Fibroblast of gingiva (primary cell): ENCODE data around the gene CACNA2D4.

ENCODE experiments used
- DNase-seq: peaks from one replicate; pipeline ENCODE4 v3.0.0-alpha.2; 2011; ENCODE audit warnings: low read depth

Gene CACNA2D4

DNA sequence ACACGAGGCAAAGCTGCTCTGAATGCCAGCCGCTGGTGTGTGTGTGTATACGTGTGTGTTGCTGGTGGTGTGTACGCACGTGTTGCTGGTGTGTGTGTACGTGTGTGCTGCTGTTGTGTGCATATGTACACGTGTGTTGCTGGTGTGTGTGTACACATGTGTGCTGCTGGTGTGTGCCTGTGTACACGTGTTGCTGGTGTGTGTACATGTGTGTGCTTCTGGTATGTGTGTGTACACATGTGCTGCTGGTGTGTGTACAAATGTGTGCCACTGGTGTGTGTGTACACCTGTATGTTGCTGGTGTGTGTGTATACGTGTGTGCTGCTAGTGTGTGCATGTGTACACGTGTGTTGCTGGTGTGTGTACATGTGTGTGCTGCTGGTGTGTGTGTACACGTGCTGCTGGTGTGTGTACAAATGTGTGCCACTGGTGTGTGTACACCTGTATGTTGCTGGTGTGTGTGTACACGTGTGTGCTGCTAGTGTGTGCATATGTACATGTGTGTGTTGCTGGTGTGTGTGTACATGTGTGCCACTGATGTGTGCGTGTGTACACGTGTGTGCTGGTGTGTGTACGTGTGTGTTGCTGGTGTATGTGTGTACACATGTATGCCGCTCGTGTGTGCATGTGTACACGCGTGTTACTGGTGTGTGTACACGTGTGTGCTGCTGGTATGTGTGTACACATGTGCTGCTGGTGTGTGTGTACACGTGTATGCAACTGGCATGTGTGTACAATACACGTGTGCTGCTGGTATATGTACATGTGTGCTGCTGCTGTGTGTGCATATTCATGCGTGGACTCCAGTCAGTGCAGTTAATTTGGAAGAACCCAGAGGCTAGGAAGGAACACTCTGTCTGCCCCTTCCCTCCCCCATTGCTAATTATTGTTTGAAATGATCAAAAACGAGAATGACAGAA, 47.2 kb downstream of the CACNA2D4 start:
- no peak for DNase-seq

GRCh38 chr12:1870086-1870485, 48.4 kb downstream of the CACNA2D4 start:
- no peak for DNase-seq

DNA sequence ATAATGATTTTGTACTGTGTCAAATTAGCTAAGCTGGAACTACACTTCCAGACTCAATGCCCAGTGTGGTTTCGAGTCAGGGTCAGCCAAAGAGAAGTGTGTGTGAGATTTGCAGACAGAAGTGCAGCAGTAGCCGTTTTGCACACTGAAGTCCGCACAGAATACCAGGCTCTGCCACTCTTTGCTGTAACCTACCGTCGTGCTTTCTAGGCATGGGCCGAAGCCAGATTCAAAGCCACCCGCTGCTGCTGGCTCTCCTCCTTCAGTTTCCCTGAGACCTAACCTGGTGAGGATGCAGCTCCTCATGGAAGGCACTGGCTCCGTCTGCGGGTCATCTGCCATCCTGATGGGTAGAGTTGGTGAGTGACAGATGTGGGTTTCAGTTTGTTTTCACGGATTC, 49.3 kb downstream of the CACNA2D4 start:
- DNase-seq: no peak

DNA sequence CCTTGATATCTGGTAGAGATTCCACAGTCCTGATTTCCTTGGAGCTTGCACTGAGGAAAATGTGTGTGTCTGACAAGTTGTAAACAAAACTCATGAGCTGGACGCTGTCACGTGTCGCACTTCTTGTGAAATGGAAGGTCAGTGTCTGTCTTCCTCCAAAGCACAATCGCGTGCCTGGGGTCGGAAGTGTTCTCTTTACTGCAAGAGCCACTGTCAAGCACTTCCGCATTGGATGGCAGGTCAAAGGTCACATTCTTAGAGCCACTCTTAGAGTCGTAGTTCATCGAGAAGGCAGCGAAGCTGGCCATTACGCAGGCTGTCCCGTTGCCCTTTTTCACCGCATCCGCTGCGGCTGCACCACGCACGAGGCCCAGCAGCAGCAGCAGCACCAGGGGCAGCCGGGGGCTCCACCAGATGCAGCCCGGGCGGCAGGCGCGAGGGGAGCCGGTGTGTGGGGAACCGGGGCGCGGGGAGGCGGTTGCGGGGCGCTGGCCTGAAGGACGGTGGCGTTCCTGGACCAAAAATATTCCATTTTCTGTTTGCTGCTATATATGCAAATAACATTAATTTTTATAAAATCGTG, 53.1 kb downstream of the CACNA2D4 start:
- DNase-seq: no peak

DNA sequence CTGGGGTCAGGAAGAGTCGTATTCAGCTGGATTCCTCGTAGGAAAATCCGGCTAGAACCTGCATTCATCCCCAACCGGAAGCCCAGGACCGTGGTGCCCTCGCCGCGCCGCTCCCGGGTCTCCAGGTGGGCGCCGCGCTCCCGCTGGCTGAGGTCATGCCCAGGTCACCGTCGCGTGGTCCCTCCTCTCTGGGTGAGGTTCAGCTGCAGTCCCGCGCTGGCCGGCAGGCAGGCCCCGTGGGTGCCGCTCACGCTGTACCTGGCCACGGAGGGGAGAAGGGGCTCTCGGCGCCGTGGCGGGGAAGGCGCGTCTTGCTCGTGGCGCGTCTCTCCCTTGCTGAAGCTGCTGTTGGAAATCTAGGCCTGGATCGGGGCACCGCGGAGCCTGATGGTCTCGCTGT, 53.6 kb downstream of the CACNA2D4 start:
- DNase-seq: no peak

DNA sequence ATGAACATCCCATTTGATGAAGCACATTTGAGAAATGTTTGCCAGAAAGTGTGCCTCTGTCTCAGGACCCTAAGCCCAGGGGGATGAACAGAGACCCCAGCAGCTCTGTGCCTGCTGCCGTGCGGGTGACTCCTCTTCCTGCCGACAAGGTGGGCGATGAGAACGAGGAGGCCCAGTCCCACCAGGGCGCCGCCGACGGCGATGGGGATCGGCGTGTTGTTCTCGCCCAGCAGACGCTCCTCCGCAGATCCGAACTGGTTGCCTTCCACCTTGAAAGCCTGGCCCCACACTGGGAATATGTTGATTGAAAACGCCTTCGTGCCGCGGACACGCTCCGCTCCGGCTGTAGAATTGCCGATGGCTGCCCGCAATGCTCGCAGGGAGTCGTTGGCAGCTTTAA, 54.0 kb downstream of the CACNA2D4 start:
- DNase-seq: no peak

GRCh38 chr12:1863823-1864222, 54.6 kb downstream of the CACNA2D4 start:
- DNase-seq: no peak

DNA sequence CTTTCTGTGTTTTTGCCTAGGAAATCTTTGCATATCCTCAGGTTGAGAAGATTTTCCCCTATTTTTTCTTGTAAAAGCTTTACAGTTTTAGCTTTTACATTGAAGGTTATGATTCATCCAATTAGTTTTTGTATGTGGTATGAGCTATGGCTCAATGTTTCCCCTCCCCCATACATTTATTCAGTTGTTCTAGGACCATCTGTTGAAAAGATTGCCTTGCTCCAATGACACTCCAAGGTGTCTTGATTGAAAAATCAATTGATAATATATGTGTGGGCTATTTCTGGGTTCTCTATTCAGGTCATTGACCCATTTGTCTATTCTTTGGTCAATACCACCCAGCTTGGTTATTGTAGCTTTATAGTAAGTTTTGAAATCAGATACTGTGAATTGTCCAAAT, 55.5 kb downstream of the CACNA2D4 start:
- DNase-seq: no peak

- no peak for DNase-seq
Measured at GRCh38 chr12:1859643-1860042, 58.8 kb downstream of the CACNA2D4 start.

DNA sequence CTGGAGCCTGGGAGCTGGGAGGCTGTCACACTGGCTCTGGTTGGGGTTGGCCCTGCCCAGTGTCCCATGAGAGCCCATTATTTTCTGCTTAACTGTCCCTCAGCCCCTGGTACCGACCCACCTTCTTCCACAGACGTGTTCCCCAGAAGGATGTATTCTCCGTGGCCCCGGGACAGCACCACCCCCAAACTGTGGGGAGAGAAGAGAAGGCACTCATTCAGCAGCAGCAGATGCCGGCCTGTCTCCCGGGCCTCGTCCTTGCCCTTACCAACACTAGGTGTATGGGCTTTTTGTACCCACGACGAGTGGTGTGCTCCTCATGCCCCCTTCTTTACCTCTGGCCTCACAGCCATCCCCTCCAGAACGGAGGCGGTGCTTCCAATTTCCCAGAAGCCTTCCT, 60.0 kb downstream of the CACNA2D4 start:
- DNase-seq: no peak

DNA sequence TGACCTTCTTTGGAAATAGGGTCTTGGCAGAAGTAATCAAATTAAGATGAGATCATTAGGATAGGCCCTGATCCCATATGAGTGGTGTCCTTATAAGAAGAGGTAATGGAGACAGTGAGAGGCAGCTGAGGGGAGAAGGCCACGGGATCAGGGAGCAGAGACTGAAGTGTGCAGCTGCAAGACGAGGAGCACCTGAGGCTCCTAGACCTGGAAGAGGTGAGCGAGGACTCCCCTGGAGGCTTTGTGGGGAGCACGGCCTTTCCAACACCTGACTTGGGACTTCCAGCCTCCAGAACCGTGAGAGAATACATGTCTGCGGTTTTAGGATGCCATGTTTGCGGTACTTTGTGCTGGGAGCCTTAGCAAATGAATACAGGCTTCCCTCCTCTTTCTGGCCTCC, 60.6 kb downstream of the CACNA2D4 start:
- DNase-seq: no peak

- no peak for DNase-seq
Measured at GRCh38 chr12:1857086-1857485, 61.4 kb downstream of the CACNA2D4 start.

GRCh38 chr12:1855241-1855640, 63.2 kb downstream of the CACNA2D4 start:
- DNase-seq: peak; percentile 7

DNA sequence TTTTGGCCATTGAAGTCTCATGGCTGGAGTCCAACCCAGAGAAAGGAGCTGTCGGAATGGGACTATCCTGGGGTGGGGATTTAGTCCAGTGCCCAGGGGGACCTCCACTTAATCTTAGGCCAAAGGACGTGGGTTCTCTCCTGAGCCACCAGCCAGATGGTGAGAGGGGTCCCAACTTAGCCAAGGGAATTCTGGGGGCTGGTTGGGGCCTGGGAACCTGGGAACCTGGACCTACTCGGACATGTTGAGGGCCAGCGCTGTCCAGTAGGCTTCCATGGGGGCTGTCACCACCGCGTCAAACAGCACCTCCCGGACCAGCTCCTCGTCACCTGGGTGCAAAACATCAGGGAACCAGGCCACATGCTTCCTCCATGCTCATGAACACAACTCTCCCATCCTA, 64.7 kb downstream of the CACNA2D4 start:
- DNase-seq: no peak

DNA sequence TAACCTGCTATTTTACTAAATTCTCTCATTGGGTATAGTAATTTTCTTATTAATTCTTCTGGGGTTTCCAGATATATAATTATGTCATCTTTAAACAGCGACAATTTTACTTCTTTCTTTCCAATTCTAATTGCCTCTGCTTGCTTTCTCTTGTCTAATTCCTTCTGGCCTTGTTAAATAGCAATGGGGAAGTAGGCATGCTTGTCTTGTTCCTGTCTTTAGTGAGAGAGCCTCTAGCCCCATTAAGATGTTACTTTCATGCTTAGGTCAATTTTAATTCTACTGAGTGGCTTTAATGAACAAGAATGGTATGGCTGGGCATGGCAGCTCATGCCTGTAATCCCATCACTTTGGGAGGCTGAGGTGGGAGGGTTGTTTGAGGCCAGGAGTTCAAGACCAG, 66.4 kb downstream of the CACNA2D4 start:
- DNase-seq: no peak

GRCh38 chr12:1851151-1851701, 67.2 kb downstream of the CACNA2D4 start:
- peak; percentile 26 for DNase-seq

- no peak for DNase-seq
Measured at GRCh38 chr12:1848745-1849144, 69.7 kb downstream of the CACNA2D4 start.

GRCh38 chr12:1848146-1848545, 70.3 kb downstream of the CACNA2D4 start:
- DNase-seq: no peak

- no peak for DNase-seq
Measured at GRCh38 chr12:1847411-1847810, 71.0 kb downstream of the CACNA2D4 start.

DNA sequence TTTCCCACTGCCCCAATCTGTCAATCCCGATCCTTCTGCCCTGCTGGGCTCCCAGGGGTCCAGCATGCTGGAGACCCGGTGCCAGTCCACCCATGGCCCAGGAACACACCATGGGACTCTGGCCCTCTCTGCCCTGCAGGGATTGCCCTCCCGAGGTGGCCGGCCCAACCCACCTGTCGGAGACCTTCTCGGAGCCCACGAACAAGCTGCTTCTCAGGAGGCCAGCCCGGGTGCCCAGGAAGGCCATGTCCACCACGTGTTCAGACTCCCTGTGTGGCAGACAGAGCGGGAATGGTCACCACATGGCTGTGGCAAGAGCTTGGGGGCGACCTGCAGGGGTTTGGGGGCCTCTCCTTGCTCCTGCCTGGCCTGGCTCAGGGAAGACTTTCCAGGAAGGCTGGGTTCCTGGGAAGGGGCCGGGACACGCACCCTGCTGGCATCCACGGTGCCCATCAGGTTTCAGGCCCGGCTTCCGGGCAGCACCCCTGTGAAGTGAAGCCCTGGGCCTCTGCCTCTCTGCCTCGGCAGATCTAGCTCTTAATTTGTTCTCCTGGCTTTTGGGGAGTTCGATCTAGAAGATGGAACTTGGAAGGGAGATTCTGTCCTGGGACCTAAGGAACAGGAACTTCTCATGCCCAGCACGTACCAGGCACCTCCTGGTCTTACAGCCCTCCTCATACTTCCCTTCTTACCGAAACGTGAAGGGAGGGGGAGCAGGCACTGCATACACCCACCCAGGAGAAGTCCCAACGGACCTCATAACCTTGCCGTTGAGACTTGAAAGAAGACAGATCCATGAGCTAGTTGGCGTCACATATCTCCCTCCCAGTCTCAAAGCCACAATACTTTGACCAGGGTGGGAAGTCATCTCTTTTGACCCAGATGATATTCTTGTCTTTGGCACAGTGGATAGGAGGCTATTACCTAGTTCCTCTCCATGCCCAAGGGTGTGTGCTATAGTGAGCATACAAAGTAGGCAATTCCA, 71.7 kb downstream of the CACNA2D4 start:
- DNase-seq: no peak

DNA sequence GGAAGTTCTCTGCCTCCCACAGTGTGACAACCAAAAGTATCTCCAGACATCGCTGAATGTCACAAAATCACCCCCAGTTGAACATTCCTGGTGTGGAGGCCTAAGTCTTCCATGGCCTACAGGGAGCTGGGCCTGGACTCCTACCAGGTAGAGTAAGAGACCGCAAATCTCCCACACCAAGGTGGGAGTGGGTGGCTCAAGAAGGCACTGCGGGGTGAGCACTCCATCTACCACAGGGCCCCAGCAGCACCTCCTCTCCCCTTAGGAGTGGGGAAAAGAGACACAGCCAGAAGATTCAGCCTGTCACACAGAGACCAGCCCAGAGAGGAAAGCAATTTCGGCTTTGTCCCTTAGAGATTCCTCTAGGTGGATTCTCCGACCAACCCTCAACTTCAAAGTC, 72.6 kb downstream of the CACNA2D4 start:
- DNase-seq: no peak

- DNase-seq: no peak
Measured at GRCh38 chr12:1845427-1845826, 73.0 kb downstream of the CACNA2D4 start.
